HCT116 (cell line): ENCODE results near the gene AATF. TPM values are rescaled to one million over a fixed set of nuclear protein-coding genes. Genes with fewer than 3 reads are reported as not detected.

Experiments used
- ATAC-seq: fragments of 200-7000 bp; cut with Tn5 transposase; 2 replicates; pipeline ENCODE4 v1.9.1; 2020; ENCODE audit warnings: mild to moderate bottlenecking, moderate library complexity
- BruUV-seq: library from RNA; stranded (reverse); fragments of 400-500 nt; replicated peaks from 2 replicates; lab custom pipeline; 2021; lab: Mats Ljungman, UMichigan
- CTCF ChIA-PET: fragments of 300-600 bp; sonication (Branson Sonifier 250); formaldehyde crosslinking; loops from one replicate; lab custom pipeline; 2021; ENCODE audit warnings: antibody characterized with exemption; lab: Charles Lee
- POLR2A ChIA-PET: fragments of 300-600, 350-600 bp; sonication (Branson Sonifier 250); formaldehyde crosslinking; loops from one replicate; lab custom pipeline; 2021; ENCODE audit warnings: antibody characterized with exemption; lab: Charles Lee
- RAD21 ChIA-PET, 2 experiments: fragments of 300-600 bp; sonication (Branson Sonifier 250); formaldehyde crosslinking; loops; one replicate each; lab custom pipeline; 2023; ENCODE audit warnings: low total read pairs in 2 of 2; ENCODE audit not compliant: uncharacterized antibody in 2 of 2, unreplicated experiment in 2 of 2, low non-redundant PET in 1 of 2; lab: Charles Lee
- DNase-seq: peaks from one replicate; pipeline ENCODE4 v3.0.0-alpha.2; 2010; ENCODE audit warnings: low read depth, low spot score
- H2AFZ ChIP-seq: fragments of 200-600 bp; shearing (Covaris generic), sonication (generic); 2 replicates; pipeline ENCODE4 v1.6.1; 2017; ENCODE audit warnings: low read depth, mixed run types, mixed read lengths, antibody characterized with exemption, low read length; ENCODE audit not compliant: poor library complexity, severe bottlenecking
- H3K27ac ChIP-seq: 2 replicates; pipeline ENCODE4 v1.5.1; 2012; ENCODE audit warnings: low read depth, low read length
- H3K27me3 ChIP-seq: fragments of 200-600 bp; sonication (generic); 2 replicates; pipeline ENCODE4 v1.6.1; 2016; ENCODE audit warnings: mixed run types, low read length, mixed read lengths; ENCODE audit not compliant: insufficient read depth
- H3K36me3 ChIP-seq, 2 experiments: fragments of 200-500 bp in 1 of 2; fragments of 200-600 bp in 1 of 2; sonication (Bioruptor generic) in 1 of 2; sonication (generic) in 1 of 2; 2 replicates each; pipeline versions ENCODE4 v1.5.1 to v1.6.1; 2014 to 2016; ENCODE audit warnings: low read length in 2 of 2, inconsistent platforms in 1 of 2, mixed read lengths in 1 of 2, mixed run types in 1 of 2; ENCODE audit not compliant: insufficient read depth in 2 of 2, control insufficient read depth in 1 of 2
- H3K4me1 ChIP-seq, 2 experiments: fragments of 200-600 bp in 1 of 2; sonication (generic) in 1 of 2; 2 replicates each; pipeline versions ENCODE4 v1.5.1 to v1.6.1; 2012 to 2017; ENCODE audit warnings: low read length in 2 of 2, inconsistent platforms in 1 of 2, mild to moderate bottlenecking in 1 of 2, mixed read lengths in 1 of 2, mixed run types in 1 of 2, moderate library complexity in 1 of 2; ENCODE audit not compliant: insufficient read depth in 2 of 2, control insufficient read depth in 1 of 2
- H3K4me2 ChIP-seq: fragments of 200-600 bp; sonication (generic); 2 replicates; pipeline ENCODE4 v1.6.1; 2017; ENCODE audit warnings: mixed run types, low read length, mixed read lengths
- H3K4me3 ChIP-seq, 2 experiments: fragments of 200-600 bp in 1 of 2; sonication (generic) in 1 of 2; replicated peaks in 1 of 2; 2 replicates each; pipeline ENCODE4 v1.5.1; 2011 to 2016; ENCODE audit warnings: low read length in 2 of 2, control low read depth in 1 of 2, low read depth in 1 of 2, mild to moderate bottlenecking in 1 of 2, mixed read lengths in 1 of 2, mixed run types in 1 of 2
- H3K79me2 ChIP-seq: fragments of 200-600 bp; sonication (generic); 2 replicates; pipeline ENCODE4 v1.6.1; 2017; ENCODE audit warnings: mild to moderate bottlenecking, mixed run types, low read length, moderate library complexity, mixed read lengths; ENCODE audit not compliant: insufficient read depth
- H3K9ac ChIP-seq: fragments of 200-600 bp; sonication (generic); 2 replicates; pipeline ENCODE4 v1.6.1; 2016; ENCODE audit warnings: low read length, mixed read lengths
- H3K9me2 ChIP-seq: fragments of 200-600 bp; sonication (generic), shearing (Covaris generic); 2 replicates; pipeline ENCODE4 v1.6.1; 2017; ENCODE audit warnings: mixed run types, mild to moderate bottlenecking, moderate library complexity; ENCODE audit not compliant: insufficient read depth
- H3K9me3 ChIP-seq, 2 experiments: fragments of 200-500 bp in 1 of 2; fragments of 200-600 bp in 1 of 2; sonication (Bioruptor generic) in 1 of 2; sonication (generic) in 1 of 2; 2 replicates each; pipeline ENCODE4 v1.6.1; 2014 to 2017; ENCODE audit warnings: low read length in 2 of 2, mixed read lengths in 2 of 2, inconsistent platforms in 1 of 2, low read depth in 1 of 2, mild to moderate bottlenecking in 1 of 2, mixed run types in 1 of 2, moderate library complexity in 1 of 2; ENCODE audit not compliant: control insufficient read depth in 1 of 2, insufficient read depth in 1 of 2
- H4K20me1 ChIP-seq: fragments of 200-600 bp; sonication (generic), shearing (Covaris generic); 2 replicates; pipeline ENCODE4 v1.6.1; 2017; ENCODE audit warnings: mixed run types, mild to moderate bottlenecking, moderate library complexity; ENCODE audit not compliant: insufficient read depth
- CBX3 ChIP-seq: IDR thresholded peaks from 2 replicates; pipeline ENCODE4 v1.6.1; 2012; ENCODE audit warnings: low read depth
- CEBPB ChIP-seq: IDR thresholded peaks from 2 replicates; pipeline ENCODE4 v1.6.1; 2012; ENCODE audit warnings: low read depth
- EGR1 ChIP-seq: IDR thresholded peaks from 2 replicates; pipeline ENCODE4 v1.6.1; 2012; ENCODE audit warnings: low read depth
- ELF1 ChIP-seq: IDR thresholded peaks from 2 replicates; pipeline ENCODE4 v1.6.1; 2012; ENCODE audit warnings: low read depth, borderline replicate concordance
- EZH2 ChIP-seq: fragments of 200-600 bp; sonication (generic); IDR thresholded peaks from 2 replicates; pipeline ENCODE4 v1.6.1; 2017; ENCODE audit warnings: antibody characterized with exemption, mixed run types
- FOSL1 ChIP-seq: IDR thresholded peaks from 2 replicates; pipeline ENCODE4 v1.6.1; 2012; ENCODE audit warnings: low read depth
- JUND ChIP-seq: IDR thresholded peaks from 2 replicates; pipeline ENCODE4 v1.6.1; 2012
- MAX ChIP-seq: IDR thresholded peaks from 2 replicates; pipeline ENCODE4 v1.6.1; 2012
- RAD21 ChIP-seq: IDR thresholded peaks from 2 replicates; pipeline ENCODE4 v1.6.1; 2012; ENCODE audit warnings: low read depth, mild to moderate bottlenecking
- SIN3A ChIP-seq: IDR thresholded peaks from 2 replicates; pipeline ENCODE4 v1.6.1; 2012; ENCODE audit warnings: low read depth
- SP1 ChIP-seq: IDR thresholded peaks from 2 replicates; pipeline ENCODE4 v1.6.1; 2012; ENCODE audit warnings: low read depth
- TCF7L2 ChIP-seq: IDR thresholded peaks from 2 replicates; pipeline ENCODE4 v1.7.0; 2011; ENCODE audit warnings: borderline replicate concordance, inconsistent platforms; ENCODE audit not compliant: insufficient read depth, insufficient read length; ENCODE audit errors: extremely low read depth
- YY1 ChIP-seq: IDR thresholded peaks from 2 replicates; pipeline ENCODE4 v1.6.1; 2011; ENCODE audit warnings: low read length, low read depth, moderate library complexity, mild to moderate bottlenecking; ENCODE audit not compliant: insufficient replicate concordance; ENCODE audit errors: extremely low read depth
- ZBTB33 ChIP-seq: IDR thresholded peaks from 2 replicates; pipeline ENCODE4 v1.6.1; 2011; ENCODE audit warnings: mild to moderate bottlenecking, low read length, moderate library complexity; ENCODE audit not compliant: insufficient replicate concordance; ENCODE audit errors: extremely low read depth
- ZNF274 ChIP-seq: fragments of 200-500 bp; sonication (Bioruptor generic); IDR thresholded peaks from 2 replicates; pipeline ENCODE4 v1.6.1; 2014; ENCODE audit warnings: mild to moderate bottlenecking, low read depth, low read length, inconsistent platforms
- intact Hi-C: fragments of 100-400 bp; cut with micrococcal nuclease; formaldehyde crosslinking; loops from 2 replicates; pipeline ENCODE4 v1.10.0; 2022
- total RNA-seq: library from RNA; stranded (reverse); gene quantifications from one replicate; pipeline ENCODE4 v1.2.1, GENCODE V29; 2021; ENCODE audit not compliant: unreplicated experiment

Gene AATF
- total RNA-seq, 1 experiment from 2014 or later: 105 TPM

DNA sequence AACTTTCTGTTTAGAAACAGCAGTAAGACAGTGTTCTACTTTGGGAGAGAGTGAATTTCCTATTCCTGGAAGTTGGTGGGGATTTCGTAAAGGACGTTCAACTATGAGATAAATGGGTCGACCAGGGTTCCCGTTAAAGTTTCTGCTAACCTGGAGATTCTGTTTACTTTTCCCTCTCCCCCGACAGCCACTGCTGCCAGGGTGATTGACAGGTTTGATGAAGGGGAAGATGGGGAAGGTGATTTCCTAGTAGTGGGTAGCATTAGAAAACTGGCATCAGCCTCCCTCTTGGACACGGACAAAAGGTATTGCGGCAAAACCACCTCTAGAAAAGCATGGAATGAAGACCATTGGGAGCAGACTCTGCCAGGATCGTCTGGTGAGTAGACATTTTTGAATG is 1.3 kb downstream of the AATF start:
- DNase-seq (no peak), ATAC-seq (no peak)
- ChIA-PET CTCF (no interaction called here), RAD21 (no interaction called here), POLR2A (no interaction called here)
- no peak overlapping the region; the same call in 1 of the 2 replicates for H3K27ac ChIP-seq
- peaks cover 3 to 22% of the 10 kb centered on the region in 2 experiments; a peak in 3 of 4 replicates for H3K4me1 ChIP-seq
- H3K9me2 ChIP-seq: no peaks in the 10 kb centered on the region
- H2AFZ ChIP-seq: no peak overlapping the region
- no peaks in the 10 kb centered on the region for H3K9me3 ChIP-seq
- BruUV-seq: no TSS peak
- intact Hi-C loops: no loop called here
- H3K79me2 ChIP-seq: peaks cover 62% of the 10 kb centered on the region
- peak overlapping the region; percentile 96 for H3K9ac ChIP-seq
- no peaks in the 10 kb centered on the region for H4K20me1 ChIP-seq
- peak overlapping the region; percentile 85 for H3K4me2 ChIP-seq
- TF ChIP-seq ZBTB33 (no peak), EGR1 (no peak), ELF1 (no peak), RAD21 (no peak), TCF7L2 (no peak), CEBPB (no peak), JUND (no peak), YY1 (no peak), FOSL1 (no peak), SP1 (no peak), SIN3A (no peak), EZH2 (no peak), CBX3 (no peak), ZNF274 (no peak), MAX (no peak)
- H3K36me3 ChIP-seq: peaks cover 37 to 47% of the 10 kb centered on the region in 2 experiments
- H3K27me3 ChIP-seq: no peaks in the 10 kb centered on the region
- H3K4me3 ChIP-seq: peak overlapping the region; percentile 81
